ENCODE measurements around the gene KIF26B. TPM values are rescaled to one million over a fixed set of nuclear protein-coding genes. Genes with fewer than 3 reads are reported as not detected.

KIF26B gene
- total and polyA plus RNA-seq, 2 experiments from 2014 or later, result 2.5 to 8.0 TPM

GRCh38 chr1:245503548-245503947, 348.8 kb downstream of the KIF26B start:
- no peak overlapping the region for H3K27ac ChIP-seq
- no peak for DNase-seq
- in situ Hi-C loops (cut with MboI), result no loop called here

GRCh38 chr1:245510144-245510543, 355.4 kb downstream of the KIF26B start:
- Histone ChIP-seq H3K36me3 (ENCODE audit: low read depth) (no peaks in the 10 kb centered on the region), H3K4me3 (no peak overlapping the region), H3K9me2 (ENCODE audit: insufficient read depth) (no peaks in the 10 kb centered on the region), H3K9ac (no peak overlapping the region), H3K4me2 (ENCODE audit: unreplicated experiment) (no peak overlapping the region), H3K27ac (no peak overlapping the region), H3K79me2 (ENCODE audit: insufficient read depth) (no peaks in the 10 kb centered on the region), H3F3A (ENCODE audit: insufficient read depth) (no peaks in the 10 kb centered on the region), H4K20me1 (ENCODE audit: insufficient read depth) (no peaks in the 10 kb centered on the region), H3K4me1 (ENCODE audit: insufficient read depth) (peaks cover 8% of the 10 kb centered on the region; the same call in 1 of the 2 replicates), H2AFZ (no peak overlapping the region), H3K9me3 (ENCODE audit: low read depth) (no peaks in the 10 kb centered on the region), H3K27me3 (replicated peaks; ENCODE audit: insufficient read depth) (no peaks in the 10 kb centered on the region)
- WGBS, 2 experiments (ENCODE audit: low coverage in 1 of 2, low lambda C conversion rate in 2 of 2, missing lambda C conversion rate in 2 of 2), result 19 to 22% methylated on average over 4 of the region's 4 CpGs
- DNase-seq, result no peak
- in situ Hi-C loops (cut with MboI), result no loop called here
- TF ChIP-seq EZH2phosphoT487 (IDR thresholded peaks at IDR 0.05; ENCODE audit: insufficient read depth, low read depth) (no peak), EZH2 (IDR thresholded peaks at IDR 0.05; ENCODE audit: insufficient read depth, poor library complexity, severe bottlenecking) (no peak)

More at GRCh38 chr1:245503548-245503947, 348.8 kb downstream of the KIF26B start:
- no peaks in the 10 kb centered on the region for H3K36me3 ChIP-seq (ENCODE audit: low read depth)
- H3F3A ChIP-seq (ENCODE audit: insufficient read depth), result peaks cover 5% of the 10 kb centered on the region; the same call in 1 of the 2 replicates
- 91 to 94% methylated on average over 9 of the region's 9 CpGs for WGBS, 2 experiments (ENCODE audit: low coverage in 1 of 2, low lambda C conversion rate in 2 of 2, missing lambda C conversion rate in 2 of 2)
- H3K79me2 ChIP-seq (ENCODE audit: insufficient read depth), result no peaks in the 10 kb centered on the region
- no peaks in the 10 kb centered on the region for H3K9me3 ChIP-seq (ENCODE audit: low read depth)
- H3K4me3 ChIP-seq, result no peak overlapping the region
- no peak overlapping the region for H3K4me2 ChIP-seq (ENCODE audit: unreplicated experiment)
- H3K4me1 ChIP-seq (ENCODE audit: insufficient read depth), result peaks cover 13% of the 10 kb centered on the region
- H4K20me1 ChIP-seq (ENCODE audit: insufficient read depth), result no peaks in the 10 kb centered on the region
- no peaks in the 10 kb centered on the region for H3K9me2 ChIP-seq (ENCODE audit: insufficient read depth)
- no peak overlapping the region for H2AFZ ChIP-seq
- TF ChIP-seq EZH2phosphoT487 (IDR thresholded peaks at IDR 0.05; ENCODE audit: insufficient read depth, low read depth) (no peak), EZH2 (IDR thresholded peaks at IDR 0.05; ENCODE audit: insufficient read depth, poor library complexity, severe bottlenecking) (no peak)
- no peak overlapping the region for H3K9ac ChIP-seq
- H3K27me3 ChIP-seq (replicated peaks; ENCODE audit: insufficient read depth), result no peaks in the 10 kb centered on the region

GRCh38 chr1:245512181-245512888, 357.6 kb downstream of the KIF26B start:
- Histone ChIP-seq H4K20me1 (ENCODE audit: insufficient read depth) (no peaks in the 10 kb centered on the region), H3K9me2 (ENCODE audit: insufficient read depth) (no peaks in the 10 kb centered on the region), H3K27me3 (replicated peaks; ENCODE audit: insufficient read depth) (no peaks in the 10 kb centered on the region), H2AFZ (peak overlapping the region; percentile 78), H3K9ac (peak overlapping the region; percentile 54; the same call in 1 of the 2 replicates), H3K4me3 (peak overlapping the region; percentile 61), H3K79me2 (ENCODE audit: insufficient read depth) (no peaks in the 10 kb centered on the region), H3K27ac (no peak overlapping the region), H3K9me3 (ENCODE audit: low read depth) (no peaks in the 10 kb centered on the region), H3F3A (ENCODE audit: insufficient read depth) (no peaks in the 10 kb centered on the region), H3K4me2 (ENCODE audit: unreplicated experiment) (peak overlapping the region; percentile 81), H3K4me1 (ENCODE audit: insufficient read depth) (peaks cover 8% of the 10 kb centered on the region; the same call in 1 of the 2 replicates), H3K36me3 (ENCODE audit: low read depth) (no peaks in the 10 kb centered on the region)
- TF ChIP-seq EZH2phosphoT487 (IDR thresholded peaks at IDR 0.05; ENCODE audit: insufficient read depth, low read depth) (no peak), EZH2 (IDR thresholded peaks at IDR 0.05; ENCODE audit: insufficient read depth, poor library complexity, severe bottlenecking) (no peak)
- peak; percentile 33 for DNase-seq
- in situ Hi-C loops (cut with MboI), result no loop called here
- 9 to 11% methylated on average over 8 of the region's 8 CpGs for WGBS, 2 experiments (ENCODE audit: low coverage in 1 of 2, low lambda C conversion rate in 2 of 2, missing lambda C conversion rate in 2 of 2)

- Histone ChIP-seq H3K36me3 (ENCODE audit: low read depth) (no peaks in the 10 kb centered on the region), H3K4me2 (ENCODE audit: unreplicated experiment) (peak overlapping the region; percentile 81), H2AFZ (peak overlapping the region; percentile 78), H3K79me2 (ENCODE audit: insufficient read depth) (no peaks in the 10 kb centered on the region), H3K27ac (no peak overlapping the region), H3K9ac (peak overlapping the region; percentile 54; the same call in 1 of the 2 replicates), H3K4me3 (peak overlapping the region; percentile 61), H3K9me3 (ENCODE audit: low read depth) (no peaks in the 10 kb centered on the region), H4K20me1 (ENCODE audit: insufficient read depth) (no peaks in the 10 kb centered on the region), H3F3A (ENCODE audit: insufficient read depth) (no peaks in the 10 kb centered on the region), H3K4me1 (ENCODE audit: insufficient read depth) (peaks cover 8% of the 10 kb centered on the region; the same call in 1 of the 2 replicates), H3K27me3 (replicated peaks; ENCODE audit: insufficient read depth) (no peaks in the 10 kb centered on the region), H3K9me2 (ENCODE audit: insufficient read depth) (no peaks in the 10 kb centered on the region)
- peak; percentile 67 for DNase-seq
- in situ Hi-C loops (cut with MboI), result no loop called here
- TF ChIP-seq EZH2phosphoT487 (IDR thresholded peaks at IDR 0.05; ENCODE audit: insufficient read depth, low read depth) (no peak), EZH2 (IDR thresholded peaks at IDR 0.05; ENCODE audit: insufficient read depth, poor library complexity, severe bottlenecking) (no peak)
- WGBS, 2 experiments (ENCODE audit: low coverage in 1 of 2, low lambda C conversion rate in 2 of 2, missing lambda C conversion rate in 2 of 2), result 51 to 59% methylated on average over 11 of the region's 11 CpGs
Observed at GRCh38 chr1:245512980-245513578, 358.3 kb downstream of the KIF26B start.

All from GM23248 (cell line).